ENCODE data around the gene CCDC192. TPM values are rescaled to one million over a fixed set of nuclear protein-coding genes. Genes with fewer than 3 reads are reported as not detected.

The CCDC192 gene
- polyA plus RNA-seq, 1 donor from 2014 or later = not detected

DNA sequence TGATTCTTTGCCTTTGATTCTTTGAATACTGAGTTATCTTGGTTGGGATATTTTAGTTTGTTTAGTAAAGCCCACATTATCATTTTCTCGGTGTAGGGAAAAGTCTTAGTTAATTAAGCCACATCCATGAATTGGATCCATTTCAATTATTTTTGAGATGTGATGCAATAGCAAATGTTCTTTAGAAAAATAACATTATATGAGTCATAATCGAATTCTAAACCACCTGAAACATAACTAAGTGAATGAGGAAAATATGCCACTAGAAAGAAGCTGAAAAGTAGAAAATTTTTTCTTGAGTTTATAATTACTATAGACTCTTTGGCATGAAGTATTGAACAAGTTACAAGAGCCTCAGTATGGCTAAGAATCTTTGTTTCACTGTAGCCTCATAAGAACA, 17.5 kb upstream of the CCDC192 start:
- Histone ChIP-seq H4K20me1 (ENCODE audit: insufficient read depth) (no peaks in the 10 kb centered on the region), H3K27ac (ENCODE audit: low read length) (no peak overlapping the region), H2AFZ (ENCODE audit: low read depth, low read length) (no peak overlapping the region), H3K4me3 (ENCODE audit: low read length) (no peak overlapping the region), H3K9me2 (ENCODE audit: insufficient read depth, low read length) (no peaks in the 10 kb centered on the region), H3K79me2 (replicated peaks; ENCODE audit: insufficient read depth, low read length) (no peaks in the 10 kb centered on the region), H3K4me2 (ENCODE audit: low read length) (no peak overlapping the region), H3K9me3 (ENCODE audit: low read length) (no peaks in the 10 kb centered on the region), H3K36me3 (ENCODE audit: insufficient read depth, low read length) (no peaks in the 10 kb centered on the region), H3F3A (ENCODE audit: insufficient read depth, low read length, poor library complexity, severe bottlenecking) (no peaks in the 10 kb centered on the region), H3K27me3 (ENCODE audit: insufficient read depth, low read depth, low read length) (no peaks in the 10 kb centered on the region), H3K9ac (ENCODE audit: low read length) (no peak overlapping the region)
- no peak for TF ChIP-seq TAF1 (IDR thresholded peaks at IDR 0.05; ENCODE audit: low read depth)
- no peak for TF ChIP-seq EP300 (conservative IDR thresholded peaks at IDR 0.05; ENCODE audit: poor library complexity, severe bottlenecking)
- TF ChIP-seq, protein P1, sequence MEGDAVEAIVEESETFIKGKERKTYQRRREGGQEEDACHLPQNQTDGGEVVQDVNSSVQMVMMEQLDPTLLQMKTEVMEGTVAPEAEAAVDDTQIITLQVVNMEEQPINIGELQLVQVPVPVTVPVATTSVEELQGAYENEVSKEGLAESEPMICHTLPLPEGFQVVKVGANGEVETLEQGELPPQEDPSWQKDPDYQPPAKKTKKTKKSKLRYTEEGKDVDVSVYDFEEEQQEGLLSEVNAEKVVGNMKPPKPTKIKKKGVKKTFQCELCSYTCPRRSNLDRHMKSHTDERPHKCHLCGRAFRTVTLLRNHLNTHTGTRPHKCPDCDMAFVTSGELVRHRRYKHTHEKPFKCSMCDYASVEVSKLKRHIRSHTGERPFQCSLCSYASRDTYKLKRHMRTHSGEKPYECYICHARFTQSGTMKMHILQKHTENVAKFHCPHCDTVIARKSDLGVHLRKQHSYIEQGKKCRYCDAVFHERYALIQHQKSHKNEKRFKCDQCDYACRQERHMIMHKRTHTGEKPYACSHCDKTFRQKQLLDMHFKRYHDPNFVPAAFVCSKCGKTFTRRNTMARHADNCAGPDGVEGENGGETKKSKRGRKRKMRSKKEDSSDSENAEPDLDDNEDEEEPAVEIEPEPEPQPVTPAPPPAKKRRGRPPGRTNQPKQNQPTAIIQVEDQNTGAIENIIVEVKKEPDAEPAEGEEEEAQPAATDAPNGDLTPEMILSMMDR (IDR thresholded peaks at IDR 0.05; ENCODE audit: poor library complexity, severe bottlenecking) = no peak
- no peak for TF ChIP-seq POLR2AphosphoS5 (IDR thresholded peaks at IDR 0.05)

DNA sequence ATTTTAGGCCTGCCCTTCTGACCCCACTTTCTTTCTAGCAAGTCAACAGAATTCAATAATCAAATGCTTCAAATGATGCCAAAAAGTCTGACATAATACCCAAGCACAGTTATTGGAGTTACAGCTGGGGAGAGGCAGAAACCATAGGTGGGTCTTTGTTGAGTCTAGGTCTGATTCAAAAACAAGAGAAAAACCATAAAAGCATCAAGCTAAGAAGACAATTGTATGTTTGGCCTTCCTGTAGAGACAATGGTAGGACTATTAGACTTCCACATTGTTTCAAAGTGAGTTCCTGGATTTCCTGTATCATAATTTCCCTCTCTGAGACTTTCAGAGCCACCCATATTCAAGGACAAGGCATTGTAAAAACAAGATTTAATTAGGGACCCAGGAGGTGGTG, 16.8 kb upstream of the CCDC192 start:
- Histone ChIP-seq H3F3A (ENCODE audit: insufficient read depth, low read length, poor library complexity, severe bottlenecking) (no peaks in the 10 kb centered on the region), H3K4me2 (ENCODE audit: low read length) (no peak overlapping the region), H3K27ac (ENCODE audit: low read length) (no peak overlapping the region), H3K9me3 (ENCODE audit: low read length) (no peaks in the 10 kb centered on the region), H3K79me2 (replicated peaks; ENCODE audit: insufficient read depth, low read length) (no peaks in the 10 kb centered on the region), H3K9ac (ENCODE audit: low read length) (no peak overlapping the region), H2AFZ (ENCODE audit: low read depth, low read length) (no peak overlapping the region), H3K4me3 (ENCODE audit: low read length) (no peak overlapping the region), H4K20me1 (ENCODE audit: insufficient read depth) (no peaks in the 10 kb centered on the region), H3K36me3 (ENCODE audit: insufficient read depth, low read length) (no peaks in the 10 kb centered on the region), H3K9me2 (ENCODE audit: insufficient read depth, low read length) (no peaks in the 10 kb centered on the region), H3K27me3 (ENCODE audit: insufficient read depth, low read depth, low read length) (no peaks in the 10 kb centered on the region)
- TF ChIP-seq RAD21 (conservative IDR thresholded peaks at IDR 0.05) (no peak), POLR2AphosphoS5 (IDR thresholded peaks at IDR 0.05) (no peak), EP300 (conservative IDR thresholded peaks at IDR 0.05; ENCODE audit: poor library complexity, severe bottlenecking) (no peak), MXI1 (conservative IDR thresholded peaks at IDR 0.05; ENCODE audit: poor library complexity, severe bottlenecking) (no peak), SMC3 (conservative IDR thresholded peaks at IDR 0.05; ENCODE audit: poor library complexity) (no peak), EZH2 (IDR thresholded peaks at IDR 0.05; ENCODE audit: borderline replicate concordance, insufficient read depth, low read length, poor library complexity, severe bottlenecking) (no peak)
- TF ChIP-seq, protein P2, sequence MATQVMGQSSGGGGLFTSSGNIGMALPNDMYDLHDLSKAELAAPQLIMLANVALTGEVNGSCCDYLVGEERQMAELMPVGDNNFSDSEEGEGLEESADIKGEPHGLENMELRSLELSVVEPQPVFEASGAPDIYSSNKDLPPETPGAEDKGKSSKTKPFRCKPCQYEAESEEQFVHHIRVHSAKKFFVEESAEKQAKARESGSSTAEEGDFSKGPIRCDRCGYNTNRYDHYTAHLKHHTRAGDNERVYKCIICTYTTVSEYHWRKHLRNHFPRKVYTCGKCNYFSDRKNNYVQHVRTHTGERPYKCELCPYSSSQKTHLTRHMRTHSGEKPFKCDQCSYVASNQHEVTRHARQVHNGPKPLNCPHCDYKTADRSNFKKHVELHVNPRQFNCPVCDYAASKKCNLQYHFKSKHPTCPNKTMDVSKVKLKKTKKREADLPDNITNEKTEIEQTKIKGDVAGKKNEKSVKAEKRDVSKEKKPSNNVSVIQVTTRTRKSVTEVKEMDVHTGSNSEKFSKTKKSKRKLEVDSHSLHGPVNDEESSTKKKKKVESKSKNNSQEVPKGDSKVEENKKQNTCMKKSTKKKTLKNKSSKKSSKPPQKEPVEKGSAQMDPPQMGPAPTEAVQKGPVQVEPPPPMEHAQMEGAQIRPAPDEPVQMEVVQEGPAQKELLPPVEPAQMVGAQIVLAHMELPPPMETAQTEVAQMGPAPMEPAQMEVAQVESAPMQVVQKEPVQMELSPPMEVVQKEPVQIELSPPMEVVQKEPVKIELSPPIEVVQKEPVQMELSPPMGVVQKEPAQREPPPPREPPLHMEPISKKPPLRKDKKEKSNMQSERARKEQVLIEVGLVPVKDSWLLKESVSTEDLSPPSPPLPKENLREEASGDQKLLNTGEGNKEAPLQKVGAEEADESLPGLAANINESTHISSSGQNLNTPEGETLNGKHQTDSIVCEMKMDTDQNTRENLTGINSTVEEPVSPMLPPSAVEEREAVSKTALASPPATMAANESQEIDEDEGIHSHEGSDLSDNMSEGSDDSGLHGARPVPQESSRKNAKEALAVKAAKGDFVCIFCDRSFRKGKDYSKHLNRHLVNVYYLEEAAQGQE (IDR thresholded peaks at IDR 0.05; ENCODE audit: borderline replicate concordance) = no peak
- TF ChIP-seq, protein P1 (IDR thresholded peaks at IDR 0.05; ENCODE audit: poor library complexity, severe bottlenecking) = no peak

All from neural cell (in vitro differentiated cells).